GM18951 (cell line): ENCODE data around the gene PEAK1.

ENCODE experiments used
- POLR2A ChIP-seq: IDR thresholded peaks from 4 replicates; pipeline ENCODE4 v1.6.1; 2011; ENCODE audit warnings: mild to moderate bottlenecking; ENCODE audit not compliant: insufficient read length, insufficient read depth; ENCODE audit errors: extremely low read depth
- in situ Hi-C: fragments of 300-500 bp; cut with MboI; formaldehyde crosslinking; loops from one replicate; pipeline ENCODE4 v1.12.0; 2022; ENCODE audit warnings: low sequenced_read_pairs, mixed read lengths, inconsistent platforms; ENCODE audit not compliant: unreplicated experiment

The PEAK1 gene

GRCh38 chr15:77419836-77420609, at the start of gene PEAK1:
Gene PEAK1 (minus strand): TSS chr15:77420104. CDS start chr15:77181926, 238,178 bp downstream.
- in situ Hi-C loops: no loop called here
- TF ChIP-seq POLR2A: peak; percentile 74

GRCh38 chr15:77468896-77469295, 49.0 kb upstream of the PEAK1 start:
- TF ChIP-seq POLR2A: no peak

GRCh38 chr15:77466521-77466920, 46.6 kb upstream of the PEAK1 start:
- in situ Hi-C loops: no loop called here
- TF ChIP-seq POLR2A: no peak

More at GRCh38 chr15:77468896-77469295, 49.0 kb upstream of the PEAK1 start:
- in situ Hi-C loops: no loop called here

GRCh38 chr15:77464129-77464865, 44.4 kb upstream of the PEAK1 start:
- in situ Hi-C loops: no loop called here
- TF ChIP-seq POLR2A: no peak

- in situ Hi-C loops: no loop called here
- TF ChIP-seq POLR2A: no peak
Measured at GRCh38 chr15:77461486-77461885, 41.6 kb upstream of the PEAK1 start.

- no peak for TF ChIP-seq POLR2A
- in situ Hi-C loops: no loop called here
Measured at GRCh38 chr15:77459031-77459430, 39.1 kb upstream of the PEAK1 start.

- in situ Hi-C loops: no loop called here
- TF ChIP-seq POLR2A: no peak
Measured at GRCh38 chr15:77457905-77458265, 38.0 kb upstream of the PEAK1 start.

GRCh38 chr15:77457191-77457904, 37.4 kb upstream of the PEAK1 start:
- in situ Hi-C loops: no loop called here
- no peak for TF ChIP-seq POLR2A

GRCh38 chr15:77456746-77457145, 36.8 kb upstream of the PEAK1 start:
- in situ Hi-C loops: no loop called here
- no peak for TF ChIP-seq POLR2A

- TF ChIP-seq POLR2A: no peak
- in situ Hi-C loops: no loop called here
Measured at GRCh38 chr15:77455696-77456321, 35.9 kb upstream of the PEAK1 start.

GRCh38 chr15:77454951-77455350, 35.0 kb upstream of the PEAK1 start:
- no peak for TF ChIP-seq POLR2A
- in situ Hi-C loops: no loop called here

- in situ Hi-C loops: no loop called here
- TF ChIP-seq POLR2A: no peak
Measured at GRCh38 chr15:77454265-77454664, 34.4 kb upstream of the PEAK1 start.

- no peak for TF ChIP-seq POLR2A
- in situ Hi-C loops: no loop called here
Measured at GRCh38 chr15:77446840-77447390, 27.0 kb upstream of the PEAK1 start.

- in situ Hi-C loops: no loop called here
- TF ChIP-seq POLR2A: no peak
Measured at GRCh38 chr15:77440378-77440999, 20.6 kb upstream of the PEAK1 start.
